Measurements from ENCODE around the gene S100A7A. TPM values are rescaled to one million over a fixed set of nuclear protein-coding genes. Genes with fewer than 3 reads are reported as not detected.

Gene S100A7A
- total RNA-seq, 1 donor from 2014 or later, result not detected

GRCh38 chr1:153437236-153437635, 20.9 kb downstream of the S100A7A start:
- Mint-ChIP-seq H3K4me1 (ENCODE audit: low read depth, unreplicated experiment) (no peaks in the 10 kb centered on the region), H3K4me3 (ENCODE audit: unreplicated experiment) (no peak overlapping the region), H3K9me3 (ENCODE audit: unreplicated experiment) (no peaks in the 10 kb centered on the region), H3K27ac (ENCODE audit: unreplicated experiment) (no peak overlapping the region), H3K36me3 (ENCODE audit: low read depth, unreplicated experiment) (no peaks in the 10 kb centered on the region), H3K27me3 (ENCODE audit: low read depth, unreplicated experiment) (peaks cover 39% of the 10 kb centered on the region)
- Histone ChIP-seq H3K4me3 (ENCODE audit: insufficient read depth, low read depth, low read length) (no peak overlapping the region), H3K4me2 (ENCODE audit: low read length) (no peak overlapping the region), H2AFZ (ENCODE audit: low read depth, low read length) (no peak overlapping the region), H3K9ac (ENCODE audit: low read length) (no peak overlapping the region), H3K27ac (ENCODE audit: low read depth, low read length) (no peak overlapping the region), H3K9me3 (ENCODE audit: insufficient read depth, low read depth, low read length) (no peaks in the 10 kb centered on the region), H4K20me1 (ENCODE audit: insufficient read depth, low read length) (no peaks in the 10 kb centered on the region), H3K4me1 (ENCODE audit: insufficient read depth, low read length) (no peaks in the 10 kb centered on the region), H3K36me3 (ENCODE audit: insufficient read depth, low read length) (no peaks in the 10 kb centered on the region), H3K79me2 (ENCODE audit: insufficient read depth, low read length) (no peaks in the 10 kb centered on the region), H3K27me3 (ENCODE audit: insufficient read depth, low read length) (no peaks in the 10 kb centered on the region)
- no peak for FAIRE-seq
- TF ChIP-seq EZH2 (IDR thresholded peaks at IDR 0.05; ENCODE audit: insufficient read depth, low read length) (no peak), CTCF (IDR thresholded peaks at IDR 0.05; ENCODE audit: insufficient read depth, low read depth, low read length) (no peak)
- DNase-seq (ENCODE audit: low read depth), result no peak

GRCh38 chr1:153438599-153438998, 22.3 kb downstream of the S100A7A start:
- H3K4me1 Mint-ChIP-seq (ENCODE audit: low read depth, unreplicated experiment), result no peaks in the 10 kb centered on the region
- Histone ChIP-seq H3K9ac (ENCODE audit: low read length) (no peak overlapping the region), H3K9me3 (ENCODE audit: insufficient read depth, low read depth, low read length) (no peaks in the 10 kb centered on the region), H3K27ac (ENCODE audit: low read depth, low read length) (no peak overlapping the region), H3K36me3 (ENCODE audit: insufficient read depth, low read length) (no peaks in the 10 kb centered on the region), H3K4me3 (ENCODE audit: insufficient read depth, low read depth, low read length) (no peak overlapping the region), H3K4me2 (ENCODE audit: low read length) (no peak overlapping the region), H2AFZ (ENCODE audit: low read depth, low read length) (no peak overlapping the region), H3K79me2 (ENCODE audit: insufficient read depth, low read length) (no peaks in the 10 kb centered on the region), H3K27me3 (ENCODE audit: insufficient read depth, low read length) (no peaks in the 10 kb centered on the region), H4K20me1 (ENCODE audit: insufficient read depth, low read length) (no peaks in the 10 kb centered on the region), H3K4me1 (ENCODE audit: insufficient read depth, low read length) (no peaks in the 10 kb centered on the region)
- TF ChIP-seq CTCF (IDR thresholded peaks at IDR 0.05; ENCODE audit: insufficient read depth, low read depth, low read length), result no peak
- TF ChIP-seq EZH2 (IDR thresholded peaks at IDR 0.05; ENCODE audit: insufficient read depth, low read length), result no peak
- no peak for FAIRE-seq
- no peak overlapping the region for H3K27ac Mint-ChIP-seq (ENCODE audit: unreplicated experiment)
- H3K9me3 Mint-ChIP-seq (ENCODE audit: unreplicated experiment), result no peaks in the 10 kb centered on the region
- H3K27me3 Mint-ChIP-seq (ENCODE audit: low read depth, unreplicated experiment), result peaks cover 32% of the 10 kb centered on the region
- DNase-seq (ENCODE audit: low read depth), result no peak
- no peak overlapping the region for H3K4me3 Mint-ChIP-seq (ENCODE audit: unreplicated experiment)
- no peaks in the 10 kb centered on the region for H3K36me3 Mint-ChIP-seq (ENCODE audit: low read depth, unreplicated experiment)

- no peak overlapping the region for H3K9ac ChIP-seq (ENCODE audit: low read length)
- no peak overlapping the region for H3K27ac ChIP-seq (ENCODE audit: low read depth, low read length)
- no peak overlapping the region for H3K27ac Mint-ChIP-seq (ENCODE audit: unreplicated experiment)
- TF ChIP-seq EZH2 (IDR thresholded peaks at IDR 0.05; ENCODE audit: insufficient read depth, low read length), result no peak
- no peak for TF ChIP-seq CTCF (IDR thresholded peaks at IDR 0.05; ENCODE audit: insufficient read depth, low read depth, low read length)
- no peaks in the 10 kb centered on the region for H3K27me3 ChIP-seq (ENCODE audit: insufficient read depth, low read length)
- FAIRE-seq (no peak), DNase-seq (ENCODE audit: low read depth) (no peak)
- no peaks in the 10 kb centered on the region for H3K4me1 ChIP-seq (ENCODE audit: insufficient read depth, low read length)
- no peaks in the 10 kb centered on the region for H3K4me1 Mint-ChIP-seq (ENCODE audit: low read depth, unreplicated experiment)
- H3K9me3 Mint-ChIP-seq (ENCODE audit: unreplicated experiment), result peaks cover 4% of the 10 kb centered on the region
- no peak overlapping the region for H2AFZ ChIP-seq (ENCODE audit: low read depth, low read length)
- no peaks in the 10 kb centered on the region for H3K79me2 ChIP-seq (ENCODE audit: insufficient read depth, low read length)
- H4K20me1 ChIP-seq (ENCODE audit: insufficient read depth, low read length), result no peaks in the 10 kb centered on the region
- H3K9me3 ChIP-seq (ENCODE audit: insufficient read depth, low read depth, low read length), result no peaks in the 10 kb centered on the region
- H3K4me2 ChIP-seq (ENCODE audit: low read length), result no peak overlapping the region
- no peaks in the 10 kb centered on the region for H3K36me3 ChIP-seq (ENCODE audit: insufficient read depth, low read length)
- no peak overlapping the region for H3K4me3 ChIP-seq (ENCODE audit: insufficient read depth, low read depth, low read length)
- peaks cover 34% of the 10 kb centered on the region for H3K27me3 Mint-ChIP-seq (ENCODE audit: low read depth, unreplicated experiment)
- H3K4me3 Mint-ChIP-seq (ENCODE audit: unreplicated experiment), result no peak overlapping the region
- H3K36me3 Mint-ChIP-seq (ENCODE audit: low read depth, unreplicated experiment), result no peaks in the 10 kb centered on the region
These were observed 23.0 kb downstream of the S100A7A start for GRCh38 chr1:153439273-153439672.
